HG03521 (cell line): Measurements from ENCODE around the gene ASB13.
"Not testable (repeated sequence)": the region's sequence is repeated elsewhere in the genome, so short reads cannot be mapped to it uniquely, and the experiment has no call there.

Experiments
- ATAC-seq: cut with Tn5 transposase; IDR thresholded peaks from one replicate; pipeline ENCODE4 v1.9.1; 2021; ENCODE audit warnings: mild to moderate bottlenecking, moderate library complexity; ENCODE audit not compliant: unreplicated experiment

The ASB13 gene

GRCh38 chr10:5627486-5628044, 38.8 kb downstream of the ASB13 start:
- no peak for ATAC-seq

- ATAC-seq, result no peak
Observed at GRCh38 chr10:5625992-5626777, 40.2 kb downstream of the ASB13 start.

- no peak for ATAC-seq
Observed at GRCh38 chr10:5624701-5625100, 41.7 kb downstream of the ASB13 start.

- ATAC-seq, result peak; percentile 96
Observed at GRCh38 chr10:5623081-5623748, 43.2 kb downstream of the ASB13 start.

- no peak for ATAC-seq
Observed at GRCh38 chr10:5622186-5622960, 44.0 kb downstream of the ASB13 start.

GRCh38 chr10:5621371-5621770, 45.0 kb downstream of the ASB13 start:
- ATAC-seq, result not testable (repeated sequence)

GRCh38 chr10:5620966-5621365, 45.4 kb downstream of the ASB13 start:
- ATAC-seq, result no peak

- no peak for ATAC-seq
Observed at GRCh38 chr10:5620223-5620721, 46.1 kb downstream of the ASB13 start.

- no peak for ATAC-seq
Observed at GRCh38 chr10:5619362-5620211, 46.8 kb downstream of the ASB13 start.

GRCh38 chr10:5618829-5619228, 47.6 kb downstream of the ASB13 start:
- no peak for ATAC-seq

GRCh38 chr10:5618042-5618441, 48.4 kb downstream of the ASB13 start:
- ATAC-seq, result no peak

GRCh38 chr10:5617521-5617920, 48.9 kb downstream of the ASB13 start:
- ATAC-seq, result no peak

GRCh38 chr10:5616836-5617235, 49.6 kb downstream of the ASB13 start:
- ATAC-seq, result no peak

GRCh38 chr10:5616046-5616445, 50.3 kb downstream of the ASB13 start:
- no peak for ATAC-seq

GRCh38 chr10:5615316-5615715, 51.1 kb downstream of the ASB13 start:
- ATAC-seq, result no peak

- ATAC-seq, result no peak
Observed at GRCh38 chr10:5614155-5614721, 52.2 kb downstream of the ASB13 start.

GRCh38 chr10:5613481-5614154, 52.8 kb downstream of the ASB13 start:
- ATAC-seq, result no peak

GRCh38 chr10:5611899-5612680, 54.3 kb downstream of the ASB13 start:
- ATAC-seq, result no peak
